GM12892 (cell line): Measurements from ENCODE around the gene YTHDC1.
"Not testable (repeated sequence)": the region's sequence is repeated elsewhere in the genome, so short reads cannot be mapped to it uniquely, and the experiment has no call there.

ENCODE experiments used
- POLR2A ChIP-seq: IDR thresholded peaks from 2 replicates; pipeline ENCODE4 v1.6.1; 2011; ENCODE audit warnings: low read depth, low read length, control low read depth
- POLR2AphosphoS5 ChIP-seq: IDR thresholded peaks from 2 replicates; pipeline ENCODE4 v1.6.1; 2011; ENCODE audit warnings: low read depth, low read length, control low read depth

DNA sequence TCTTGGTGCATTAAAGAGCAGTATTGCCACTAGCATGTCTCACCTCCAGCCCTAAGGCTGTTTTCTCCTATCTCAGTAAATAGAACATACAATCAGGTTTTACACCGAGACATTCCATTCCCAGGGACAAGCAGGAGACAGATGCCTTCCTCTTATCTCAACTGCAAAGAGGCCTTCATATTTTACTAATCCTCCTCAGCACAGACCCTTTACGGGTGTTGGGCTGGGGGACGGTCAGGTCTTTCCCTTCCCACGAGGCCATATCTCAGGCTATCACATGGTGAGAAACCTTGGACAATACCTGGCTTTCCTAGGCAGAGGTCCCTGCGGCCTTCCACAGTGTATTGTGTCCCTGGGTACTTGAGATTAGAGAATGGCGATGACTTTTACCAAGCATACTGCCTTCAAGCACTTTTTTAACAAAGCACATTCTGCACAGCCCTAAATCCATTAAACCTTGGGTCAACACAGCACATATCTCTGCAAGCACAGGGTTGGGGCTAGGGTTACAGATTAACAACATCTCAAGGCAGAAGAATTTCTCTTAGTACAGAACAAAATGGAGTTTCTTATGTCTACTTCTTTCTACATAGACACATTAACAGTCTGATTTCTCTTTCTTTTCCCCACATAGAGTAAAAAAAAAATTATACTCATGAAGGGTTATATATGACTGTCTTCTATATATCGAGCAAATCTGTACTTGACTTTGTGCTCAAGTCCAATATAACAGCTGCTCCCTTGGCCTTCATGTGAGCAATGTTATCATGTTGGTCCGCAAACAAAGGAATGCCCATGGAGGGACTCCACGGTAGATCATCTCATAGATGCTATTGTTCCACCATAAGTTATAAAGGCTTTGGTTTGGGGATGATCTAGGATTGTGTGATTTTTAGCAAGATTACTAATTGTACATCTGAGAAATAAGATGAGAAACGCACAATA lies 67.8 kb downstream of the YTHDC1 start:
- TF ChIP-seq POLR2A, POLR2AphosphoS5: not testable (repeated sequence)
